WTC11 (cell line): ENCODE data around the gene CTNNA2.

ENCODE experiments used
- ATF3 ChIP-seq: sonication (generic); formaldehyde crosslinking; conservative IDR thresholded peaks from 2 replicates; pipeline ENCODE4 v1.8.1; 2022; ENCODE audit warnings: mild to moderate bottlenecking, missing genetic modification reagents
- CTCF ChIP-seq: fragments of 200-600 bp; IDR thresholded peaks from 2 replicates; pipeline ENCODE4 v1.8.0; 2022; ENCODE audit warnings: antibody characterized with exemption
- MAX ChIP-seq: sonication (generic); formaldehyde crosslinking; IDR thresholded peaks from 2 replicates; pipeline ENCODE4 v1.8.0; 2022; ENCODE audit warnings: mild to moderate bottlenecking, missing genetic modification reagents
- PRDM15 ChIP-seq: sonication (generic); formaldehyde crosslinking; IDR thresholded peaks from 2 replicates; pipeline ENCODE4 v1.8.0; 2022; ENCODE audit warnings: missing genetic modification reagents
- RELA ChIP-seq: sonication (generic); formaldehyde crosslinking; IDR thresholded peaks from 2 replicates; pipeline ENCODE4 v1.8.1; 2022; ENCODE audit warnings: missing genetic modification reagents, mild to moderate bottlenecking, borderline replicate concordance
- USF1 ChIP-seq: sonication (generic); formaldehyde crosslinking; IDR thresholded peaks from 2 replicates; pipeline ENCODE4 v1.8.0; 2022; ENCODE audit warnings: mild to moderate bottlenecking, missing genetic modification reagents

GRCh38 chr2:80302314-80303005 is 789.6 kb downstream of the CTNNA2 start:
- TF ChIP-seq MAX (CRISPR knock-in tag), result peak; percentile 79; the same call in 1 of the 2 replicates
- no peak for TF ChIP-seq ATF3 (CRISPR knock-in tag)
- TF ChIP-seq USF1, result no peak
- 0 out of 2 replicates have a peak, but pooled peaks have one; percentile 44 for TF ChIP-seq PRDM15 (CRISPR knock-in tag)
- TF ChIP-seq RELA (CRISPR knock-in tag), result no peak
- no peak for TF ChIP-seq CTCF
